Stimulated activated CD4-positive, alpha-beta T cell treated with anti-CD3 and anti-CD28 coated beads, Interleukin-2, amount 100 ng/mL, for 48 hours (primary cell): Measurements from ENCODE around the gene CDK11B.
"Not testable (repeated sequence)": the region's sequence is repeated elsewhere in the genome, so short reads cannot be mapped to it uniquely, and the experiment has no call there.

ENCODE experiments used
- DNase-seq, 2 donors: peaks; one replicate each; pipeline ENCODE4 v3.0.0-alpha.2; 2020

CDK11B gene

GRCh38 chr1:1647567-1648241 is 11.1 kb downstream of the CDK11B start:
- DNase-seq, result not testable (repeated sequence)

GRCh38 chr1:1646326-1646725 is 12.5 kb downstream of the CDK11B start:
- not testable (repeated sequence) for DNase-seq

GRCh38 chr1:1640711-1641461 is 17.9 kb downstream of the CDK11B start:
- not testable (repeated sequence) for DNase-seq

GRCh38 chr1:1640081-1640480 is 18.7 kb downstream of the CDK11B start:
- not testable (repeated sequence) for DNase-seq

- not testable (repeated sequence) for DNase-seq
Observed at GRCh38 chr1:1639368-1639767, 19.4 kb downstream of the CDK11B start.

- not testable (repeated sequence) for DNase-seq
Observed at GRCh38 chr1:1638528-1638927, 20.3 kb downstream of the CDK11B start.

GRCh38 chr1:1637479-1637875 is 21.3 kb downstream of the CDK11B start:
- not testable (repeated sequence) for DNase-seq

GRCh38 chr1:1636621-1637478 is 22.0 kb downstream of the CDK11B start:
- not testable (repeated sequence) for DNase-seq

GRCh38 chr1:1634613-1635012 is 24.2 kb downstream of the CDK11B start:
- DNase-seq, result not testable (repeated sequence)

GRCh38 chr1:1633409-1633808 is 25.4 kb downstream of the CDK11B start:
- DNase-seq, result not testable (repeated sequence)

GRCh38 chr1:1631782-1632420 is 26.9 kb downstream of the CDK11B start, which contains the start of gene MMP23B:
MMP23B (plus strand) TSS chr1:1632173; CDS start chr1:1632219, 46 bp downstream.
- DNase-seq, result no peak

GRCh38 chr1:1630965-1631781 is 27.6 kb downstream of the CDK11B start:
- DNase-seq, result no peak

GRCh38 chr1:1630191-1630964 is 28.4 kb downstream of the CDK11B start:
- peak; percentile 76 to 86 for DNase-seq

- DNase-seq, result peak in 1 of 2 donors; percentile 51
Observed at GRCh38 chr1:1629430-1630190, 29.2 kb downstream of the CDK11B start.

- peak in 1 of 2 donors; percentile 37 for DNase-seq
Observed at GRCh38 chr1:1628754-1629429, 29.9 kb downstream of the CDK11B start.

- no peak for DNase-seq
Observed at GRCh38 chr1:1627829-1628753, 30.7 kb downstream of the CDK11B start.

- no peak for DNase-seq
Observed at GRCh38 chr1:1627261-1627828, 31.5 kb downstream of the CDK11B start.
